Ascending aorta (tissue), 2 donors: ENCODE measurements around the gene UBE2G2. TPM values are rescaled to one million over a fixed set of nuclear protein-coding genes. Genes with fewer than 3 reads are reported as not detected.

Experiments
- DNase-seq, 2 donors: peaks; one replicate each; pipeline ENCODE4 v3.0.0-alpha.2; 2019; ENCODE audit warnings: low spot score in 2 of 2
- H3K27ac ChIP-seq, 2 donors: fragments of 200-600 bp; sonication (generic); one replicate each; pipeline ENCODE4 v1.5.1; 2016 to 2017; ENCODE audit warnings: mild to moderate bottlenecking in 1 of 2
- H3K27me3 ChIP-seq: fragments of 200-600 bp; sonication (generic); one replicate; pipeline ENCODE4 v1.5.1; 2017
- H3K36me3 ChIP-seq, 2 donors: fragments of 200-600 bp; sonication (generic); one replicate each; pipeline ENCODE4 v1.5.1; 2016
- H3K4me1 ChIP-seq, 2 donors: fragments of 200-600 bp; sonication (generic); one replicate each; pipeline ENCODE4 v1.5.1; 2016 to 2017; ENCODE audit warnings: mild to moderate bottlenecking in 1 of 2
- H3K4me3 ChIP-seq, 2 donors: fragments of 200-600 bp; sonication (generic); one replicate each; pipeline ENCODE4 v1.5.1; 2016 to 2017; ENCODE audit warnings: mild to moderate bottlenecking in 1 of 2
- H3K9me3 ChIP-seq, 2 donors: fragments of 200-600 bp; sonication (generic); one replicate each; pipeline ENCODE4 v1.5.1; 2016
- intact Hi-C: fragments of 100-400 bp; cut with DNase I; formaldehyde crosslinking; loops from one replicate; pipeline ENCODE4 v1.15.1; 2023
- total RNA-seq: library from RNA; depleted of rRNA; stranded (reverse); fragments of >200 nt; gene quantifications from one replicate; pipeline ENCODE4 v1.1.0, GENCODE V29; 2016
- TF ChIP-seq, protein P1 (sequence below), 3 experiments: fragments of 200-600 bp in 2 of 3; fragments of 450-650 bp in 1 of 3; sonication (generic) in 2 of 3; IDR thresholded peaks; one replicate each; pipeline ENCODE4 v1.5.1; 2016 to 2019; ENCODE audit warnings: antibody characterized with exemption in 3 of 3, mild to moderate bottlenecking in 1 of 3, moderate library complexity in 1 of 3

UBE2G2 gene
- total RNA-seq, 1 donor from 2014 or later: 58.1 TPM

DNA sequence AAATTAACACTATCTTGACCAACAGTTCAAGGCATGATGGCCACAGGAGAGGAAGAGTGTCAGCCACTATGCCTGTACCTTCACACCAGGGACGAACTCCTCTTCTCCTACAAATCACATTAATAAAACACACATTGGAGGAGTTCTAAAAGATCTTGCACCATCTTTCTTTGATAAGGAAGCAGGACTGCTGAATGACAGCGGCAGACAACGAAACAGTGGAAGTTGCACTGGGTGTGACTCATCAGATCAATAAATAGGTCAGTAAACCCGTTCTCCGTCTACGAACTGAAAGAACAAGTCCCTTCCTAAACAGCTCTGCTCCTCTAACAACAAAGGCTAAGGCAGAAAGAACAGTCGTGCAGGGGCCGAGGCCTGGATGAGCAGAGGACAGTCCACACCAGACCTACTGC, 23.1 kb downstream of the UBE2G2 start:
- TF ChIP-seq, protein P1, sequence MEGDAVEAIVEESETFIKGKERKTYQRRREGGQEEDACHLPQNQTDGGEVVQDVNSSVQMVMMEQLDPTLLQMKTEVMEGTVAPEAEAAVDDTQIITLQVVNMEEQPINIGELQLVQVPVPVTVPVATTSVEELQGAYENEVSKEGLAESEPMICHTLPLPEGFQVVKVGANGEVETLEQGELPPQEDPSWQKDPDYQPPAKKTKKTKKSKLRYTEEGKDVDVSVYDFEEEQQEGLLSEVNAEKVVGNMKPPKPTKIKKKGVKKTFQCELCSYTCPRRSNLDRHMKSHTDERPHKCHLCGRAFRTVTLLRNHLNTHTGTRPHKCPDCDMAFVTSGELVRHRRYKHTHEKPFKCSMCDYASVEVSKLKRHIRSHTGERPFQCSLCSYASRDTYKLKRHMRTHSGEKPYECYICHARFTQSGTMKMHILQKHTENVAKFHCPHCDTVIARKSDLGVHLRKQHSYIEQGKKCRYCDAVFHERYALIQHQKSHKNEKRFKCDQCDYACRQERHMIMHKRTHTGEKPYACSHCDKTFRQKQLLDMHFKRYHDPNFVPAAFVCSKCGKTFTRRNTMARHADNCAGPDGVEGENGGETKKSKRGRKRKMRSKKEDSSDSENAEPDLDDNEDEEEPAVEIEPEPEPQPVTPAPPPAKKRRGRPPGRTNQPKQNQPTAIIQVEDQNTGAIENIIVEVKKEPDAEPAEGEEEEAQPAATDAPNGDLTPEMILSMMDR (IDR thresholded peaks at IDR 0.05): no peak
- Histone ChIP-seq H3K4me3 (no peak overlapping the region), H3K9me3 (no peaks in the 10 kb centered on the region), H3K36me3 (peaks cover 18 to 45% of the 10 kb centered on the region in 2 donors), H3K27ac (no peak overlapping the region), H3K27me3 (no peaks in the 10 kb centered on the region), H3K4me1 (no peaks in the 10 kb centered on the region)
- no peak for DNase-seq
- intact Hi-C loops: no loop called here

- no peaks in the 10 kb centered on the region for H3K9me3 ChIP-seq
- no peaks in the 10 kb centered on the region for H3K4me1 ChIP-seq
- H3K36me3 ChIP-seq: peaks cover 22 to 45% of the 10 kb centered on the region in 2 donors
- TF ChIP-seq, protein P1 (IDR thresholded peaks at IDR 0.05): no peak
- no peak for DNase-seq
- H3K27ac ChIP-seq: no peak overlapping the region
- H3K4me3 ChIP-seq: no peak overlapping the region
- no peaks in the 10 kb centered on the region for H3K27me3 ChIP-seq
- intact Hi-C loops: no loop called here
These were observed 23.5 kb downstream of the UBE2G2 start for GRCh38 chr21:44778094-44778493.

- intact Hi-C loops: no loop called here
- Histone ChIP-seq H3K27ac (no peak overlapping the region), H3K9me3 (no peaks in the 10 kb centered on the region), H3K27me3 (no peaks in the 10 kb centered on the region), H3K36me3 (peaks cover 45 to 73% of the 10 kb centered on the region in 2 donors), H3K4me1 (no peaks in the 10 kb centered on the region), H3K4me3 (no peak overlapping the region)
- TF ChIP-seq, protein P1 (IDR thresholded peaks at IDR 0.05): no peak
- DNase-seq: no peak
These were observed 26.6 kb downstream of the UBE2G2 start for GRCh38 chr21:44774972-44775371.

DNA sequence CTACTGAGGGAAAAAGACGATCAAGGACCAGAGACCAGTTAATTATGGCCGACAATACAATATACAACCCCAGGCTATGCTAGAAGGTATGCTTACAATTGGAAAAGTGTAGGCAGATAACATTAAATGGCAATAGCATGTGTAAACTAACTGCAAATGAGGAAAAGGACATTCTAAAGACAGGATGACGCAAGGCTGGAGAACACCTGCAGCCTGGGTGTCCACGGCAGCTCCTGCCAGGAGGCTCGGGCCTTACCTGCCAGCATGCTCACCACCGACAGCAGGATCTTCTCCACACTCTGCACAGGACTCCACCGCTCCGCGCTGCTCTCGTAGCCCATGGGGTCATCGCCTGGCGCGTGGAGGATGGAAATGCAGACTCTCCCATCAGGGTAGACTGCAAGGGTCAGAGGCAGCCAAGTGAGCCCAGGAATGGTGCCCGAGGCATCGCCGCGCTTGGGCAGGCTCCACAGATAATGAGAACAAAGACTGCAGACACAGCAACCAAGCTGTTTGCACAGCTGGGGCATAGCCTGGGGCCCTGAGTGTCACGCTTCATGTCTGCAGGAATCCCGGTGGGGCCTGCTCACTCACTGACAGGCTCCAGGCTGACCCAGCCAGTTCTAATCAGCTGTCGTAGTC, 28.2 kb downstream of the UBE2G2 start:
- Histone ChIP-seq H3K4me1 (no peaks in the 10 kb centered on the region), H3K4me3 (no peak overlapping the region), H3K27me3 (no peaks in the 10 kb centered on the region), H3K9me3 (no peaks in the 10 kb centered on the region), H3K36me3 (peaks cover 51 to 81% of the 10 kb centered on the region in 2 donors), H3K27ac (no peak overlapping the region)
- intact Hi-C loops: no loop called here
- no peak for DNase-seq
- TF ChIP-seq, protein P1 (IDR thresholded peaks at IDR 0.05): no peak

- no peak for DNase-seq
- Histone ChIP-seq H3K9me3 (no peaks in the 10 kb centered on the region), H3K27me3 (no peaks in the 10 kb centered on the region), H3K4me1 (no peaks in the 10 kb centered on the region), H3K27ac (no peak overlapping the region), H3K4me3 (no peak overlapping the region), H3K36me3 (peaks cover 51 to 74% of the 10 kb centered on the region in 2 donors)
- intact Hi-C loops: no loop called here
- TF ChIP-seq, protein P1 (IDR thresholded peaks at IDR 0.05): no peak
These were observed 29.6 kb downstream of the UBE2G2 start for GRCh38 chr21:44771896-44772525.
